GM19455 (cell line): ENCODE measurements around the gene STOM.
A peak's percentile ranks its signal among the peaks of the same experiment; 100 is the strongest.
"Not testable (repeated sequence)": the region's sequence is repeated elsewhere in the genome, so short reads cannot be mapped to it uniquely, and the experiment has no call there.

Experiments
- ATAC-seq: cut with Tn5 transposase; IDR thresholded peaks from one replicate; pipeline ENCODE4 v1.9.1; 2021; ENCODE audit not compliant: unreplicated experiment

Gene STOM

GRCh38 chr9:121302786-121303185 lies 67.3 kb downstream of the STOM start:
- ATAC-seq: no peak

DNA sequence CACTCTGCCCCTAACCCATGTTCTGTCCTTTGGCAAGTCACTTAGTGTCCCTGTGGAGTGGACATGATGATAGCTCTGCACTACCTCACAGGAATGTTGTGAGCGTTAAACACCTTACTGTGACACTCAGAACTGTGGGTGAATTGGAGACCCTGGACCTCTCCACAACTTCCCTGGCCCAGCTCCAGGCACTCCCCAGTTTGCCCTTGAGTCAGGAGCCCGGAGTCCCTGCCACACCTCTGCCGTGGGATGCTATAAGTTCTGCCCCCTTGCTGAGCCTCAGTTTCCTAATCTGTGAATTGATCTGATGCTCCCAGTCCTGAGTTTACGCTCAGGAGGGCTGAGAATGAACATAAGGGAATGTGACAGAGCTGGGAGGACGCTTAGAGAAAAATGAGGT lies 67.7 kb downstream of the STOM start:
- no peak for ATAC-seq

DNA sequence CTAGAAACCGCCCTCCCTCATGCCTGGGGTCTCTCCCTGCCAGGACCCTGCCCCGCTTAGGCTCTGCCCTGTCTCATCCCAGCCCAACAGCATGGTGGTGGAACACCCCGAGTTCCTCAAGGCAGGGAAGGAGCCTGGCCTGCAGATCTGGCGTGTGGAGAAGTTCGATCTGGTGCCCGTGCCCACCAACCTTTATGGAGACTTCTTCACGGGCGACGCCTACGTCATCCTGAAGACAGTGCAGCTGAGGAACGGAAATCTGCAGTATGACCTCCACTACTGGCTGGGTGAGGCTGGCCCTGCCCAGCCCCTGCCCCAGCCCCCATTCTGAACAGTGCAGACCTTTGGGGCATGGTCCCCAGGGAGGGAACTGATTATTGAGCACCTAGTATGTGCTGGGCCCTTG lies 68.2 kb downstream of the STOM start:
- ATAC-seq: no peak

DNA sequence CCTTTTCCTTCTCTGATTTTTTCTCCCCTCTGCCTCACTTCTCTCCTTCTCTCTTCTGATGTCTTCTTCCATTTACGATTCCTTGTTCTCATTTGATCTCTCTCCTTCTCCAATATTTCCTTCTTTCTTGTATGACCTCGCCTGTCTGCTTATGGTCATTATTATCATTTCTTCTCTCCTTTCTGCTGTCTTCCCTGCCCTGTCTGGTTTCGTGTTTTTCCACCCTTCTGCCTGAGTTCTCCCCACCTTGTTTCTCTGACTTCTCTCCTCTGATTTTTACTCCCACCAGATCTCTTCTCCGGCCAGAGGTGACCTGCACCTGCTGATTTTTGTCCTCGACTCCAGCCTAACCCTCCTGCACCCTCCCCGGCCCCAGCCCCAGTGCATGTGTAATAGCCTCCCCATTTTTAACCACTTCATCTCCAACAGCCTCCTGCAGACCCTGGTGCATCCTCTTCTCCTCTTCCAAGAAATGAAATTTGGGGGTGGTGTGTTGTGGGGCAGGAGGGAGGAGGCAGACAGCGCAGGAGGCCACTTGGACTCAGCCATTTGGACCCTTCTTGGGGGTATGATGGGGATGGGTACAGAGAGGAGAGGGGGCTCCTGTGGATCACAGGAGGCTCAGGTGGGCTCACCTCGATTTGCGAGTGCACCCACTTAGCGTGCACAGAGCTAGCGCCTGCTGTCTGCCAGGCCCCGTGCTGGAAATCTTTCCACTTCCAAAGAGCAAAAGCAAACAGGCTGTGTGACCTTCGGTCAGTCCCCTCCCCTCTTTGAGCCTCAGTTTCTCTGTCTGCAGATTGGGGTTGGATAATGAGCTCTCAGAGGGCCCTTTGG lies 69.5 kb downstream of the STOM start:
- no peak for ATAC-seq

GRCh38 chr9:121299467-121300282 lies 70.4 kb downstream of the STOM start:
- ATAC-seq: peak; percentile 63

GRCh38 chr9:121298689-121299466 lies 71.2 kb downstream of the STOM start:
- peak; percentile 11 for ATAC-seq

DNA sequence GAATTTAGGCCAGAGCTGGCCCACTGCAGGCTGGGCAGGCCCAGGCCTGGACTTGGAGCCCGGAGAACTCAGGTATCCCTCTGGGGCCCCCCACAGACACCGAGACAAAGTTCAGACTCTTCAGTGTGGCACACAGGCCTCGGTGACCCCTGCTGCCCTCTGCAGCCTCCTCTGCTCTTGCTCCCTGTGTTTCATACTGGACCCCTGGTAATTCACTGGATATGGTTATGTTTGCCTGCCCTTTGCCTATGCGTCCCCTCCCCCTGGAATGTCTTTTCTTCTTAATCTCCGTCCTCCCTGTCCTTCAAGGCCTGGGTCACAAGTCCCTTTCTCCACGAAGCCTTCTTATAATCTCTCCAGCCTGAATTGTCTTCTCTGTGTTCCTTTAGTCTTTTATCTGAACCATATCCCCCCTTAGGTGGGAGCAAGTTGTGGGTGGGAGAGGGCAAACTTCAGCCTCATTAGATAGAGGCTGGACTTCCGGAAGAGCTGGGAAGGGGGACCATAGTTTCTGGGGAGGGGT lies 72.0 kb downstream of the STOM start:
- no peak for ATAC-seq

DNA sequence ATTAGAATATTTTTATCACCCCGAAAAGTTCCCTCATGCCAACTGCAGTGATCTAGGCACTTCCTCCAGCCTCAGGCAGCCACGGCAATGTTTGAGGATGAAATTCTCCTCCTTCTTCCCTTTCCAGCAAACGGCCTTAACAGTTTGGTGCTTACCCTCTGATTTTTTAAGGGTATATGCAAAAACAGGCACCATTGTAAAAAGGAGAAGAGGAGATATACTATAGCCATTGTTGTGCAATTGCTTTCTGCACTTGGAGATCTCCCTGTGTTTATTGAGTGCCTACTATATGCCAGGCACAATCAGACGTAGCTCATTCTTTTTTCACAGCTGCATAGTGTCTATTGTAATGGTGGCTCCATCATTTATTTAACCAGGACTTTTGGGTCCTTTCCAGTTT lies 72.7 kb downstream of the STOM start:
- no peak for ATAC-seq

GRCh38 chr9:121296213-121297127 lies 73.6 kb downstream of the STOM start:
- ATAC-seq: no peak

DNA sequence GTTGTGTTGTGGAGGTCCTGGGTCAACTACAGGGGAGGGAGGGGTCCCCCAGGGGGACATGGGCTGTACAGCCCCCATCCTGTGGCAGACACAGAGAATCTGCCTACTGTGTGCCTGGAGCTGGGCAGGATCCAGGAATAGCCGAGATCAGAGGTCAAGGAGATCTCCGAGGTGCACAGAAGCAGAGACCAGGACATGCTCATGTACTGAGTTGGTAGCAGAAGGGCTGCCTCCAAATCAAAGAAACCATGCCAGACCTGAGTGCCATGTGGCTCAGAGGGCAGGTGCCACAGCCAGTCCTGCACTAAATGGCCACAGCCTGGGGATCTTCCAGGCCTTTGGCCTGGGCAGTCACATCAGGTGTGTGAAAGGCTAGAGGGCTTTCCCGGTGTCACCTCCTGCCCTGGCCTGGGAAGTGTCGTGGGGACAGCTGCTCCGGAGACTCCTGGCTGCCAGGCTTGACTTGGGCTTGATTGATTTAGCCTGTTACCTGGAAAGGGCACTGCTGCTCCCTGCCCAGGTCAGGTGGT lies 74.3 kb downstream of the STOM start:
- ATAC-seq: no peak

DNA sequence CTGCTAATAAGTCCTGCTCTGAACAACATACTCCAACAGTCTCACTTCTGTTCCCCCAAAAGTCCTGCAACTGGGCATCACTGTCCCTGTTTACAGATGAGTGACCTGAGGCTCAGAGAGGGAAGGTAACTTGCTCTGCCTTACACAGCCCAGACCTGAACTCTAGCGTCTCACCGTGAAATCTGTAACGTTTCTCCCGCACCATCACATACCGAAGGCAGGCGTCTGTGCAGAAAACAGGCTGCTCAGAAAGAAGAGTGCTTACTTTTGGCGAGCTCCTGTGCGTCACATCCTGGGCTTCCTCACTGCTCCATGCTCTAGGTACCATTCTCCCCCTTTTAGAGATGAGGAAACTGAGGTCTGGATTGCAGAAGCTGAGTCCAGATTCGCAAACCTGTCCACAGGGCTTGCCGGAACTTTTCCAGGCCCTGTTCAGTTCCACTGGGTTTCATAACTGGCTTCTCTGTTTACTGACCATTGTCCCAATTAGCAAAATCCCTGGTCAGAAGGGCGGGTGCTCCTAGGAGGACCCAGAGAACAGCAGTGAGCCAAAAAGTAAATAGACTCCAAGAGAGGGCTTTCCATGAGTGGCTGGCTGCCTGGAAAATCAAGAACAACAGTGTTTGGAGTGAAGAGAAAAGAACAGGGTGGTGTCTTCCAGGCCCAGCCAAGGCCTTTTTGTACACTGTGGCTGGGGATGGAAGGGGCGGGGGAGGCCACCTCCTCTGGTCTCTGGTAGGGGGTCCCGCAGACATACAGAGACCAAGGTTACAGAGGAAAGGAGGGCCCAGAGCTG lies 75.0 kb downstream of the STOM start:
- no peak for ATAC-seq

- ATAC-seq: no peak
Measured at GRCh38 chr9:121294151-121294743, 75.8 kb downstream of the STOM start.

DNA sequence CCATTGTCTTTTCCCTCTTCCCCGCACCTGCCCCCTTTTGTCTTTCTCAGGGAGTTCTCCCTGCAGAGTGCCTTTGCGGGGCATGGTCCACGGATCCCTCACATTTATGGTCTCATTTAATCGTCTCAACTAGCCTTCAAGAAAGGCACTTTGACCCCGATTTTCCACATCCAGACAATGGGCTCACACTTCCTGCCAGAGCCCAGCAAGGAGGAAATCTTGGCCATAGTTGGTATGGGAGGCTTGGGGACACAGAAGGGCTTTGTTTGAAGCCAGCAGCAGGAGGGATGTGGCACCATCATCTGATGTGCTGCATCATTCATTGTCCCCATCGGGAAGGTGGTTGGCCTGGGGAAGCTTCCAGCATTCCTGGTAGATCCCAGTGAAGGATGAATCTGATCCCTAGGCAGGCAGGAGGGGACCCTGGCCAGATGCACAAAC lies 77.2 kb downstream of the STOM start:
- ATAC-seq: no peak

GRCh38 chr9:121292051-121292450 lies 78.0 kb downstream of the STOM start:
- ATAC-seq: no peak

DNA sequence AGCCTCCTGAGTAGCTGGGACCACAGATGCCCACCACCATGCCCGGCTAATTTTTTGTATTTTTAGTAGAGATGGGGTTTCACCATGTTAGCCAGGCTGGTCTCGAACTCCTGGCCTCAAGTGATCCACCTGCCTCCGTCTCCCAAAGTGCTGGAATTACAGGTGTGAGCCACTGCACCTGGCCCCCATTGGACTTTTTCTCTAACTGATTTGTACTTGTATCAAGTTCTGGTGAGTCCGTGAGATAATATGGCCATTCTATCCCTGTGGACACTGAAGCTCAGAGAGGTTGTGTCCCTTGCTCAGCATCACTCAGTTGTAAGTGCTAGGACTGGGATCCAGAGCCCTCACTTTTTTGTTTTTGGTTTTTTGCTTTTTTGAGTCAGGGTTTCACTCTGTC lies 78.5 kb downstream of the STOM start:
- ATAC-seq: not testable (repeated sequence)

- ATAC-seq: no peak
Measured at GRCh38 chr9:121289772-121290370, 80.2 kb downstream of the STOM start.

GRCh38 chr9:121289026-121289771 lies 80.9 kb downstream of the STOM start:
- ATAC-seq: no peak
